ENCODE measurements around the gene ISG20.

DNA sequence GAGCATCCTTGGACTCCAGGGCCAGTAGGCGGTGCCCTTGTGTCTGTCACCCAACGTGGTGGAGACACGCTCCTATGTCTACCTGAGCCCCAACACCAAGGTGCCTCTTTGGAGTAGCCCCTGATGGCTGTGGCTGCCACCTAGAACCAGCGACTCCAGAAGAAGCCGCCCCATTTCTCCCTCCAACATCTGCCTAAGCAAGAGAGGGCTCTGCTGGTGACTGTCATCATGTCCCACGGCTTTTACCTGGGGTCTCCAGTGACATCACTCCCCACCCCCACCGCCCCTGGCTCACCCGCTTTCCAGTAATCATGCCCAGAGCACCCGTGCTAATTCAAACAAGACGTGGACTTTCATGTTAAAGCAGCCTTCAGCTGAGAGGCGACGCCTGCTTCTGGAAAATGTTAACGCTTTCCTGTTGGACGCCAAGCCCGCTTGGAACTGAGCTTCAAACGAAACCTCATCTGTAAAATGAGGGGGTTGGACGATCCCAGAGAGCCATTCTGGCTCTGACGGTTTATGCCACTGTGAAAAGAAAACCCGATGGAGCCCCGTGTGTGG lies 57.0 kb downstream of the ISG20 start:
- TF ChIP-seq, protein P1, sequence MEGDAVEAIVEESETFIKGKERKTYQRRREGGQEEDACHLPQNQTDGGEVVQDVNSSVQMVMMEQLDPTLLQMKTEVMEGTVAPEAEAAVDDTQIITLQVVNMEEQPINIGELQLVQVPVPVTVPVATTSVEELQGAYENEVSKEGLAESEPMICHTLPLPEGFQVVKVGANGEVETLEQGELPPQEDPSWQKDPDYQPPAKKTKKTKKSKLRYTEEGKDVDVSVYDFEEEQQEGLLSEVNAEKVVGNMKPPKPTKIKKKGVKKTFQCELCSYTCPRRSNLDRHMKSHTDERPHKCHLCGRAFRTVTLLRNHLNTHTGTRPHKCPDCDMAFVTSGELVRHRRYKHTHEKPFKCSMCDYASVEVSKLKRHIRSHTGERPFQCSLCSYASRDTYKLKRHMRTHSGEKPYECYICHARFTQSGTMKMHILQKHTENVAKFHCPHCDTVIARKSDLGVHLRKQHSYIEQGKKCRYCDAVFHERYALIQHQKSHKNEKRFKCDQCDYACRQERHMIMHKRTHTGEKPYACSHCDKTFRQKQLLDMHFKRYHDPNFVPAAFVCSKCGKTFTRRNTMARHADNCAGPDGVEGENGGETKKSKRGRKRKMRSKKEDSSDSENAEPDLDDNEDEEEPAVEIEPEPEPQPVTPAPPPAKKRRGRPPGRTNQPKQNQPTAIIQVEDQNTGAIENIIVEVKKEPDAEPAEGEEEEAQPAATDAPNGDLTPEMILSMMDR (IDR thresholded peaks at IDR 0.05) = no peak
- TF ChIP-seq POLR2A (IDR thresholded peaks at IDR 0.05) = no peak

Data from thyroid gland (tissue), 4 donors.